ENCODE data around the gene ARHGEF1.

DNA sequence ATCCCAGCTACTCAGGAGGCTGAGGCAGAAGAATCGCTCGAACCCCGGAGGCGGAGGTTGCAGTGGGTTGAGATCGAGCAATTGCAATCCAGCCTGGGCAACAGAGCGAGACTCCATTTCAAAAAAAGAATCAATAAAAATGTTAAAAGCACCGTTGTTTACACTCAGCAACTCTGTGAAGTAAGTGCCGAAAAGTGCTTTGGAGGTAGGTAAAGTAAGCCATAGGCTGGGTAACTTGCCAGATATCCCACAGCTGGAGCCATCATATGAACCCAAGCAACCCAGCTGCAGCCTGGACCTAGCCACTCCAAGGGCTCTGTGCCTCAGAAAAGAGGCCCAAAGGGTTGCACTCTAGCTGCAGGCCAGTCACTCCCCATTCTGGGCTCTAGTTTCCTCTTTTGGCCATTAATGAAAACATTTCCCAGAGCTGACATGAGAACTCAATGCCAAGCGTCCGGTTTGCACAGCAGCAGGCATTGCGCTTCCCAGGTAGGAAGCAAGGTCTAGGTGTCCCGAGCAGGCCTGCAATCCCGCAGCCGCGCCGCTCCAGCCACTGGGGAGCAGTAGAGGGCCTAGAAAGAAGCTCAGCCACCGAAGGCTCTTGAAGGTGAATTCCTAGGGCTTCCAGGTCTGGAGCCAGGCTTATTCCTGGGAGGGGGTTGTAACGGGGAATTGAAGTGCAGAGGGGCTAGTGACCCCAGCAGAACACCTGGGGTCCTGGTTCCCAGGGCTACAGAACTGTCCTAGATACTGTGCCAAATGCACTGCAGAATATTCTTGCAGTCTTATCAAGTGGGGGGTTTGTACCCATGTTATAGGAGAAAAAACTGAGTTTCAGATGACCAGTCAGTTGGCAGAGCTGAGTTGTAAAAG, 10.0 kb upstream of the ARHGEF1 start:
- TF ChIP-seq, protein P1, sequence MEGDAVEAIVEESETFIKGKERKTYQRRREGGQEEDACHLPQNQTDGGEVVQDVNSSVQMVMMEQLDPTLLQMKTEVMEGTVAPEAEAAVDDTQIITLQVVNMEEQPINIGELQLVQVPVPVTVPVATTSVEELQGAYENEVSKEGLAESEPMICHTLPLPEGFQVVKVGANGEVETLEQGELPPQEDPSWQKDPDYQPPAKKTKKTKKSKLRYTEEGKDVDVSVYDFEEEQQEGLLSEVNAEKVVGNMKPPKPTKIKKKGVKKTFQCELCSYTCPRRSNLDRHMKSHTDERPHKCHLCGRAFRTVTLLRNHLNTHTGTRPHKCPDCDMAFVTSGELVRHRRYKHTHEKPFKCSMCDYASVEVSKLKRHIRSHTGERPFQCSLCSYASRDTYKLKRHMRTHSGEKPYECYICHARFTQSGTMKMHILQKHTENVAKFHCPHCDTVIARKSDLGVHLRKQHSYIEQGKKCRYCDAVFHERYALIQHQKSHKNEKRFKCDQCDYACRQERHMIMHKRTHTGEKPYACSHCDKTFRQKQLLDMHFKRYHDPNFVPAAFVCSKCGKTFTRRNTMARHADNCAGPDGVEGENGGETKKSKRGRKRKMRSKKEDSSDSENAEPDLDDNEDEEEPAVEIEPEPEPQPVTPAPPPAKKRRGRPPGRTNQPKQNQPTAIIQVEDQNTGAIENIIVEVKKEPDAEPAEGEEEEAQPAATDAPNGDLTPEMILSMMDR (IDR thresholded peaks at IDR 0.05): peak; percentile 52 to 72 (median 64)
- TF ChIP-seq POLR2A (IDR thresholded peaks at IDR 0.05): no peak

Data from heart left ventricle (tissue), 13 donors.